ENCODE measurements around the gene FBXW8.

The FBXW8 gene

GRCh38 chr12:117037289-117038022 is 126.7 kb downstream of the FBXW8 start:
- DNase-seq: no peak
- no peak for TF ChIP-seq POLR2A (IDR thresholded peaks at IDR 0.05; ENCODE audit: low read length)
- no peak for TF ChIP-seq GATA1 (IDR thresholded peaks at IDR 0.05; ENCODE audit: low read depth, low read length)

GRCh38 chr12:117038023-117038680 is 127.4 kb downstream of the FBXW8 start:
- TF ChIP-seq POLR2A (IDR thresholded peaks at IDR 0.05; ENCODE audit: low read length) (no peak), GATA1 (IDR thresholded peaks at IDR 0.05; ENCODE audit: low read depth, low read length) (no peak)
- no peak for DNase-seq

- TF ChIP-seq GATA1 (IDR thresholded peaks at IDR 0.05; ENCODE audit: low read depth, low read length): no peak
- TF ChIP-seq POLR2A (IDR thresholded peaks at IDR 0.05; ENCODE audit: low read length): no peak
- DNase-seq: no peak
These were observed 128.2 kb downstream of the FBXW8 start for GRCh38 chr12:117038919-117039318.

- TF ChIP-seq GATA1 (IDR thresholded peaks at IDR 0.05; ENCODE audit: low read depth, low read length) (no peak), POLR2A (IDR thresholded peaks at IDR 0.05; ENCODE audit: low read length) (no peak)
- no peak for DNase-seq
These were observed 129.2 kb downstream of the FBXW8 start for GRCh38 chr12:117039891-117040309.

GRCh38 chr12:117040496-117040895 is 129.7 kb downstream of the FBXW8 start:
- no peak for TF ChIP-seq POLR2A (IDR thresholded peaks at IDR 0.05; ENCODE audit: low read length)
- no peak for TF ChIP-seq GATA1 (IDR thresholded peaks at IDR 0.05; ENCODE audit: low read depth, low read length)
- DNase-seq: no peak

- DNase-seq: no peak
- no peak for TF ChIP-seq GATA1 (IDR thresholded peaks at IDR 0.05; ENCODE audit: low read depth, low read length)
- TF ChIP-seq POLR2A (IDR thresholded peaks at IDR 0.05; ENCODE audit: low read length): no peak
These were observed 131.0 kb downstream of the FBXW8 start for GRCh38 chr12:117041798-117042170.

- peak; percentile 98 to 100 for DNase-seq
- TF ChIP-seq GATA1 (IDR thresholded peaks at IDR 0.05; ENCODE audit: low read depth, low read length) (peak; percentile 98), POLR2A (IDR thresholded peaks at IDR 0.05; ENCODE audit: low read length) (peak; percentile 69)
These were observed 131.6 kb downstream of the FBXW8 start for GRCh38 chr12:117042171-117042842.

- TF ChIP-seq POLR2A (IDR thresholded peaks at IDR 0.05; ENCODE audit: low read length): no peak
These were observed 132.1 kb downstream of the FBXW8 start for GRCh38 chr12:117042862-117043261.

GRCh38 chr12:117044311-117044710 is 133.6 kb downstream of the FBXW8 start:
- no peak for DNase-seq
- no peak for TF ChIP-seq POLR2A (IDR thresholded peaks at IDR 0.05; ENCODE audit: low read length)
- no peak for TF ChIP-seq GATA1 (IDR thresholded peaks at IDR 0.05; ENCODE audit: low read depth, low read length)

More at GRCh38 chr12:117042862-117043261, 132.1 kb downstream of the FBXW8 start:
- DNase-seq: peak; percentile 81 to 86

- no peak for TF ChIP-seq POLR2A (IDR thresholded peaks at IDR 0.05; ENCODE audit: low read length)
- TF ChIP-seq GATA1 (IDR thresholded peaks at IDR 0.05; ENCODE audit: low read depth, low read length): no peak
- DNase-seq: no peak
These were observed 134.0 kb downstream of the FBXW8 start for GRCh38 chr12:117044790-117045159.

GRCh38 chr12:117045160-117046010 is 134.6 kb downstream of the FBXW8 start:
- TF ChIP-seq POLR2A (IDR thresholded peaks at IDR 0.05; ENCODE audit: low read length) (peak; percentile 27), GATA1 (IDR thresholded peaks at IDR 0.05; ENCODE audit: low read depth, low read length) (no peak)
- peak; percentile 65 to 71 for DNase-seq

- TF ChIP-seq GATA1 (IDR thresholded peaks at IDR 0.05; ENCODE audit: low read depth, low read length) (no peak), POLR2A (IDR thresholded peaks at IDR 0.05; ENCODE audit: low read length) (no peak)
- peak; percentile 63 to 70 for DNase-seq
These were observed 135.2 kb downstream of the FBXW8 start for GRCh38 chr12:117046011-117046369.

- DNase-seq: no peak
- TF ChIP-seq GATA1 (IDR thresholded peaks at IDR 0.05; ENCODE audit: low read depth, low read length) (no peak), POLR2A (IDR thresholded peaks at IDR 0.05; ENCODE audit: low read length) (no peak)
These were observed 135.7 kb downstream of the FBXW8 start for GRCh38 chr12:117046425-117046824.
